Measurements from ENCODE around the gene MVK.
A peak's percentile ranks its signal among the peaks of the same experiment; 100 is the strongest.

MVK gene

GRCh38 chr12:109573029-109573913 lies at the start of gene MVK, which contains the start of gene MMAB:
TSS of gene MVK (plus strand) at chr12:109573794. CDS start at chr12:109574823, 1,029 bp downstream.
TSS of gene MMAB (minus strand) at chr12:109573504. CDS start at chr12:109573480, 24 bp downstream.
- TF ChIP-seq MAX (IDR thresholded peaks at IDR 0.05; ENCODE audit: low read depth, low read length) (peak; percentile 99), MYC (IDR thresholded peaks at IDR 0.05; ENCODE audit: low read depth, low read length) (peak; percentile 94), POLR2A (IDR thresholded peaks at IDR 0.05; ENCODE audit: extremely low read depth, insufficient read length) (peak; percentile 76), CTCF (IDR thresholded peaks at IDR 0.05; ENCODE audit: low read depth, low read length) (no peak)
- H3K4me3 ChIP-seq (ENCODE audit: low read depth, low read length) = peak within 1 kb of the TSS; percentile 94
- DNase-seq (ENCODE audit: low read depth) = peak; percentile 100

GRCh38 chr12:109524466-109525278 lies 48.9 kb upstream of the MVK start:
- H3K4me3 ChIP-seq (ENCODE audit: low read depth, low read length) = no peak overlapping the region
- TF ChIP-seq POLR2A (IDR thresholded peaks at IDR 0.05; ENCODE audit: extremely low read depth, insufficient read length) (no peak), MYC (IDR thresholded peaks at IDR 0.05; ENCODE audit: low read depth, low read length) (no peak), MAX (IDR thresholded peaks at IDR 0.05; ENCODE audit: low read depth, low read length) (no peak), CTCF (IDR thresholded peaks at IDR 0.05; ENCODE audit: low read depth, low read length) (no peak)
- DNase-seq (ENCODE audit: low read depth) = no peak

GRCh38 chr12:109525279-109525585 lies 48.4 kb upstream of the MVK start:
- no peak for TF ChIP-seq CTCF (IDR thresholded peaks at IDR 0.05; ENCODE audit: low read depth, low read length)
- TF ChIP-seq MYC (IDR thresholded peaks at IDR 0.05; ENCODE audit: low read depth, low read length) = no peak
- no peak for TF ChIP-seq POLR2A (IDR thresholded peaks at IDR 0.05; ENCODE audit: extremely low read depth, insufficient read length)
- TF ChIP-seq MAX (IDR thresholded peaks at IDR 0.05; ENCODE audit: low read depth, low read length) = no peak

GRCh38 chr12:109527489-109528123 lies 46.0 kb upstream of the MVK start:
- no peak for DNase-seq (ENCODE audit: low read depth)
- TF ChIP-seq MYC (IDR thresholded peaks at IDR 0.05; ENCODE audit: low read depth, low read length) (no peak), CTCF (IDR thresholded peaks at IDR 0.05; ENCODE audit: low read depth, low read length) (no peak), POLR2A (IDR thresholded peaks at IDR 0.05; ENCODE audit: extremely low read depth, insufficient read length) (no peak), MAX (IDR thresholded peaks at IDR 0.05; ENCODE audit: low read depth, low read length) (no peak)
- no peak overlapping the region for H3K4me3 ChIP-seq (ENCODE audit: low read depth, low read length)

More at GRCh38 chr12:109525279-109525585, 48.4 kb upstream of the MVK start:
- no peak for DNase-seq (ENCODE audit: low read depth)
- no peak overlapping the region for H3K4me3 ChIP-seq (ENCODE audit: low read depth, low read length)

All from NB4 (cell line).